NB4 (cell line): ENCODE data around the gene HIGD1B.

Source experiments
- POLR2A ChIP-seq: IDR thresholded peaks from 2 replicates; pipeline ENCODE4 v1.6.1; 2011; ENCODE audit warnings: mild to moderate bottlenecking; ENCODE audit not compliant: insufficient read length; ENCODE audit errors: extremely low read depth
- TF ChIP-seq, protein P1 (sequence below): IDR thresholded peaks from one replicate; pipeline ENCODE4 v1.5.1; 2012; ENCODE audit warnings: low read depth, low read length
- TF ChIP-seq, protein P2 (sequence below): IDR thresholded peaks from 2 replicates; pipeline ENCODE4 v1.6.1; 2011; ENCODE audit warnings: low read depth, low read length

DNA sequence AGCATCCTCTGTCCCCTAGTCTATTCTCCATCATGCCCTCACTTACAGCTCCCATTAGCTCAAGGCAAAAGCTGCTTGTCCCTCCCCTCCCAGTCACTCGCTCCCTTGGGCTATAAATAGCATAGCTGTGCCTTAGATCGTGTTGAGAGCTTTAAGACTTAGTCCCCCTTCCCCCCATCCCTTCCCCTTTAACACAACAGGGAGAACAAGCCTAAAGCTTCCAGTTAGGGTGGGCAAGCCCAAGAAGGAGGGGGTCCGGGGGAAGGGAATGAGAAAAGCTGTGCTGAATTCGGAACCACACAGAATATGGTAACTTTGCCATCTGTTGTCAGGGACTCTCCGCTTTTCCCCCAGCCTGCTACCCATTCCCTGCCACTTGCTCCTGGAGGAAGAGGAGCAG, 4.9 kb upstream of the HIGD1B start:
- TF ChIP-seq, protein P1, sequence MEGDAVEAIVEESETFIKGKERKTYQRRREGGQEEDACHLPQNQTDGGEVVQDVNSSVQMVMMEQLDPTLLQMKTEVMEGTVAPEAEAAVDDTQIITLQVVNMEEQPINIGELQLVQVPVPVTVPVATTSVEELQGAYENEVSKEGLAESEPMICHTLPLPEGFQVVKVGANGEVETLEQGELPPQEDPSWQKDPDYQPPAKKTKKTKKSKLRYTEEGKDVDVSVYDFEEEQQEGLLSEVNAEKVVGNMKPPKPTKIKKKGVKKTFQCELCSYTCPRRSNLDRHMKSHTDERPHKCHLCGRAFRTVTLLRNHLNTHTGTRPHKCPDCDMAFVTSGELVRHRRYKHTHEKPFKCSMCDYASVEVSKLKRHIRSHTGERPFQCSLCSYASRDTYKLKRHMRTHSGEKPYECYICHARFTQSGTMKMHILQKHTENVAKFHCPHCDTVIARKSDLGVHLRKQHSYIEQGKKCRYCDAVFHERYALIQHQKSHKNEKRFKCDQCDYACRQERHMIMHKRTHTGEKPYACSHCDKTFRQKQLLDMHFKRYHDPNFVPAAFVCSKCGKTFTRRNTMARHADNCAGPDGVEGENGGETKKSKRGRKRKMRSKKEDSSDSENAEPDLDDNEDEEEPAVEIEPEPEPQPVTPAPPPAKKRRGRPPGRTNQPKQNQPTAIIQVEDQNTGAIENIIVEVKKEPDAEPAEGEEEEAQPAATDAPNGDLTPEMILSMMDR: no peak
- TF ChIP-seq, protein P2, sequence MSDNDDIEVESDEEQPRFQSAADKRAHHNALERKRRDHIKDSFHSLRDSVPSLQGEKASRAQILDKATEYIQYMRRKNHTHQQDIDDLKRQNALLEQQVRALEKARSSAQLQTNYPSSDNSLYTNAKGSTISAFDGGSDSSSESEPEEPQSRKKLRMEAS: no peak
- TF ChIP-seq POLR2A: no peak
